ENCODE data around the gene EAF1.

DNA sequence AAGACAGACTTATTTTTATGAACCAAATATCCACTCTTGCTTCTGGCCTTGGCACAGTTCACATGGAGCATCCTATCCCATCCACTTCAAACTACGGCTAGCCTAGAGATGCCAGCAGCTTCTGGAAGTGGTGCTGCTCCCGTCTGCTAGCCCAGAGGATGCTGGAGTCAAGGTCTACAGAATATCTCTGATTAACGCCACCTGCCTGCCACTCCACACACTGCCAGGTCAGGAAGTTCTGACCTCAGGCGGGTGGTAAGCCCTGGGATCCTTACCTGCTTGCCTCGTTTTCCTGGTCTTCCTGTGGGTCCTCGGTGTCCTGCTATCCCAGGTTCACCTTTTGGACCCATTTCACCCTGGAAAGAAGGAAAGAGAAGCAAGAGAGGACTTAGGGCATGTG, 42.9 kb downstream of the EAF1 start:
- TF ChIP-seq, protein P1, sequence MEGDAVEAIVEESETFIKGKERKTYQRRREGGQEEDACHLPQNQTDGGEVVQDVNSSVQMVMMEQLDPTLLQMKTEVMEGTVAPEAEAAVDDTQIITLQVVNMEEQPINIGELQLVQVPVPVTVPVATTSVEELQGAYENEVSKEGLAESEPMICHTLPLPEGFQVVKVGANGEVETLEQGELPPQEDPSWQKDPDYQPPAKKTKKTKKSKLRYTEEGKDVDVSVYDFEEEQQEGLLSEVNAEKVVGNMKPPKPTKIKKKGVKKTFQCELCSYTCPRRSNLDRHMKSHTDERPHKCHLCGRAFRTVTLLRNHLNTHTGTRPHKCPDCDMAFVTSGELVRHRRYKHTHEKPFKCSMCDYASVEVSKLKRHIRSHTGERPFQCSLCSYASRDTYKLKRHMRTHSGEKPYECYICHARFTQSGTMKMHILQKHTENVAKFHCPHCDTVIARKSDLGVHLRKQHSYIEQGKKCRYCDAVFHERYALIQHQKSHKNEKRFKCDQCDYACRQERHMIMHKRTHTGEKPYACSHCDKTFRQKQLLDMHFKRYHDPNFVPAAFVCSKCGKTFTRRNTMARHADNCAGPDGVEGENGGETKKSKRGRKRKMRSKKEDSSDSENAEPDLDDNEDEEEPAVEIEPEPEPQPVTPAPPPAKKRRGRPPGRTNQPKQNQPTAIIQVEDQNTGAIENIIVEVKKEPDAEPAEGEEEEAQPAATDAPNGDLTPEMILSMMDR (IDR thresholded peaks at IDR 0.05) = no peak
- TF ChIP-seq POLR2A (IDR thresholded peaks at IDR 0.05) = no peak
